H1 (cell line): ENCODE measurements around the gene CFAP58. TPM values are rescaled to one million over a fixed set of nuclear protein-coding genes. Genes with fewer than 3 reads are reported as not detected.

Experiments
- CHD7 ChIP-seq: fragments of 300-600 bp; sonication (generic); IDR thresholded peaks from 2 replicates; pipeline ENCODE4 v1.7.1; 2012; ENCODE audit warnings: low read length, moderate library complexity, mild to moderate bottlenecking, inconsistent platforms; ENCODE audit not compliant: insufficient replicate concordance
- POU5F1 ChIP-seq: IDR thresholded peaks from 2 replicates; pipeline ENCODE4 v1.6.1; 2011; ENCODE audit warnings: low read depth, mild to moderate bottlenecking, low read length, moderate library complexity
- SAP30 ChIP-seq: fragments of 300-600 bp; sonication (generic); IDR thresholded peaks from 2 replicates; pipeline ENCODE4 v1.7.1; 2012; ENCODE audit warnings: low read length, moderate library complexity, mild to moderate bottlenecking, inconsistent platforms; ENCODE audit not compliant: insufficient read depth, insufficient replicate concordance
- TAF7 ChIP-seq: optimal IDR thresholded peaks from 2 replicates; pipeline ENCODE3; 2011; ENCODE audit warnings: low read depth, mild to moderate bottlenecking, inconsistent platforms, low read length, moderate library complexity, borderline replicate concordance
- TBP ChIP-seq: IDR thresholded peaks from 2 replicates; pipeline ENCODE4 v1.6.1; 2011; ENCODE audit warnings: low read depth, low read length, improper control_type of control experiment
- polyA plus RNA-seq, 7 experiments: library from polyadenylated mRNA; depleted of rRNA in 3 of 7; stranded (reverse) in 5 of 7; unstranded in 2 of 7; fragments of >200 nt in 5 of 7; fragments of 200-250 nt in 2 of 7; gene quantifications; 1 replicate in 5 of 7; 2 replicates in 1 of 7; 4 replicates in 1 of 7; pipeline versions ENCODE4 v1.2.1 to v1.2.3, GENCODE V29; 2011 to 2013; ENCODE audit warnings: missing spikeins in 2 of 7, mixed read lengths in 2 of 7
- total RNA-seq: library from RNA; stranded (reverse); fragmentation: NEBNext Ultra II Directional; extraction: Animal tissue kit (Norgen Biotek cat#: 25700); gene quantifications from 2 replicates; pipeline ENCODE4 v1.2.1, GENCODE V29; 2021

Gene CFAP58
- total and polyA plus RNA-seq, 2 of the 8 experiments (the other 6 are each of a cell fraction or from before 2014, with no cell fraction given) = 0.32 to 0.71 TPM

GRCh38 chr10:104337985-104338735 lies 15.5 kb upstream of the CFAP58 start, which contains the start of gene ITPRIP (continued):
- TF ChIP-seq CHD7 = no peak
- TF ChIP-seq SAP30 = no peak
- no peak for TF ChIP-seq POU5F1
- peak; percentile 14; the same call in 1 of the 2 replicates for TF ChIP-seq TBP
- peak; percentile 62 for TF ChIP-seq TAF7
- TF ChIP-seq, all 59 proteins: peak for 12
